HuH-7.5 (cell line): Measurements from ENCODE around the gene RAP1GAP2.
"Not testable (repeated sequence)": the region's sequence is repeated elsewhere in the genome, so short reads cannot be mapped to it uniquely, and the experiment has no call there.

Experiments
- DNase-seq: peaks from one replicate; pipeline ENCODE4 v3.0.0; 2011; ENCODE audit warnings: low spot score

The RAP1GAP2 gene

DNA sequence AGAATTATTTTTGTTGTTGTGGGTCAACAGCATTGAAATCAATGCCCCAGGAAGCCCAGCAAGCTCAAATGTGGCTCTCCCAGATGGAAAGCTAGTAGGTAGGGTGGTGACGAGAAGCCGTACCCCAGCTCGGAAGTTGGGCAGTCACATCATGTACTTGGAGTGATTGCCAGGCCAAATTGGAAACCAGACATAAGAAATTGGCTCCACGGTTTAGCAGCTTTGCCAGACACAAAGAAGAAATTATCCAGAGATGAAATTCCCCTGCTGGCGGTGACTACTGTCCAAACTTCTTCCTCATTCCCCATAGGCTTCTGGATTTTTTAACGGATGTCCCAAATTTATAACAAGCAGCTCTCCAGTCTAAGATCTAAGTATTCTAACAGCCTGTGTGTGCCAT, 171.3 kb downstream of the RAP1GAP2 start:
- DNase-seq, result no peak

- DNase-seq, result no peak
Observed at GRCh38 chr17:2971851-2972250, 175.6 kb downstream of the RAP1GAP2 start.

GRCh38 chr17:2972749-2973148, 176.5 kb downstream of the RAP1GAP2 start:
- DNase-seq, result no peak

- DNase-seq, result no peak
Observed at GRCh38 chr17:2974347-2974746, 178.1 kb downstream of the RAP1GAP2 start.

GRCh38 chr17:2975469-2975958, 179.3 kb downstream of the RAP1GAP2 start:
- DNase-seq, result peak; percentile 44

DNA sequence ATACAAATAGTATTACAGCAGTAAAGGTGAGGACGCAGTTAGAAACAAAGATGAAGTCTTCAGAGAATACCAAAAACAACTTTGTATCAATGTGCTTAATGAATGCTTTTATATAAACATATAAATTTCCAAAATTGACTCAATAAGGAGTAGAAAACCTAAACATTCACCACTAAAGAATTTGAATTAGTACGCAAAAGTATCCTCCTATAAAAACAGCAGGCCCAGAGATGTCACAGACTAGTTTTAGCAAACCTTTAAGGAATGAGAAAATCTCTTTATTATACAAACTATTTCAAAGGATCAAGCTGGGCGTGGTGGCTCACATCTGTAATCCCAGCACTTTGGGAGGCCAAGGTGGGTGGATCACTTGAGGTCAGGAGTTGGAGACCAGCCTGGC, 180.9 kb downstream of the RAP1GAP2 start:
- DNase-seq, result no peak

GRCh38 chr17:2978116-2978515, 181.9 kb downstream of the RAP1GAP2 start:
- DNase-seq, result no peak

GRCh38 chr17:2978991-2979390, 182.8 kb downstream of the RAP1GAP2 start:
- DNase-seq, result no peak

DNA sequence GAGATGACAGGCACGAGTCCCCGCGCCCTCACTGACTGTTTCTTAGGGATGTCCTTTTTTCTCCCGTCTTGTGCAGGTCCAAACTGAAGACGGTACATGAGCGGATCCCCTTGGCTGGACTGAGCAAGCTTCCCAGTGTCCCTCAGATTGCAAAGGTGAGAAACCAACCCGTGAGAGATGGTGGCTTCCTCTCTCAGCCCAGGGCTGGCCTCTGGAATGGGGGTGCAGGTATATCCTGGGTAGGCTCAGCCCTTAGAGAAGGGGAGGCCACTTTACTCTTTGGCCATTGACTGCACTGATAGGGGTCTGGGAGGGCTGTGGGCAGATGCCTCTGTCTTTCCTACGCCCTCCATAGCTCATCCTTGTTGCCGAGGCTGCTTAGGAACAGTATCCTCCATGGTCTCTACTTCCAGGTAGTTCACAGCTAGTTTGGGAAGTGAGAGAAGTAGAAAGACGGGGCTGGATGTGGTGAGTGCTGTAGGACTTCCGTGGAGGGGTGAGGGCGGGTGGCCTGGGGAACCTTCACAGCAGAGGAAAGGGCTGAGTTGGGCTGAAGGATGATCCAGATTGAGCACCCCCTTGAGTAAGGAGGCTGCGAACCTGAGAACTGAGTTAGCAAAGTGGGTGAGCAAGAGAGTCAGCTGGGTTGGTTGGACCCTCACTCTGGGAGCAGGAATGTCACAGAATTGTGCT, 184.1 kb downstream of the RAP1GAP2 start:
- no peak for DNase-seq

DNA sequence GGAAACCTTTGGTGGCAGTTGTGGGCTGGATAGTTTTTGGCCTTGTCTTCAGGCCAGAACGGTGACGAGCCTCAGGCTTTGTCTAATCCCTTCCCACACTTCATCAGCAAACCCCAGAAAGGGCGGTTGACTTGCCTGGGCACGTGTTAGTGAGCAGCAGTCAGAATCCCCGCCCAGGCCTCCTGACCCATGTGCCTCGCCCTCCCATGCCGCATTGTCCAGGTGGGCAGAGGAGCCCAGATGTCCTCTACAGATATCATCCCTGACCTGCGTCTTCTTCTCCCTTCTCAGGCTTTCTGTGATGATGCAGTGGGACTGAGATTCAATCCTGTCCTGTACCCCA, 184.6 kb downstream of the RAP1GAP2 start:
- DNase-seq, result no peak

DNA sequence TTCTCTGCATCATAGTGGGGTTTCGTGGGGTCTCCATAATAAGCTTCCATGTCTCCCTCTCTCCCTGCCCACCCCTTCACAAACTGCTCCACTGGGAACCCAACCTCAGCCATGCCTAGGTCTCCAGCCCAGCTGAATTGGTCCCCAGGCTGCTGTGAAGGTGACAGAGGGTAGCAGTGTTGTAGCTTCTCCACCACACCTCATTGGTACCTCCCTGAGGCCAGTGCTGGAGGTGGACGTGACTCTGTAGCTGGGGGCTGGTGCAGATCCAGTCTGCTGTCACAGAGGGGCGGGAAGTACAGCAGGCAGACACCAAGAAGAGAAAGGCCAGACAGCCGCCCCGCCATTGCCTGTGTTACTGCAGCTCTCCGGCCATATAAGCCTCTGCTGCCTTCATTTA, 185.1 kb downstream of the RAP1GAP2 start:
- DNase-seq, result no peak

GRCh38 chr17:2982854-2983253, 186.6 kb downstream of the RAP1GAP2 start:
- DNase-seq, result no peak

GRCh38 chr17:2983255-2983654, 187.0 kb downstream of the RAP1GAP2 start:
- DNase-seq, result no peak

DNA sequence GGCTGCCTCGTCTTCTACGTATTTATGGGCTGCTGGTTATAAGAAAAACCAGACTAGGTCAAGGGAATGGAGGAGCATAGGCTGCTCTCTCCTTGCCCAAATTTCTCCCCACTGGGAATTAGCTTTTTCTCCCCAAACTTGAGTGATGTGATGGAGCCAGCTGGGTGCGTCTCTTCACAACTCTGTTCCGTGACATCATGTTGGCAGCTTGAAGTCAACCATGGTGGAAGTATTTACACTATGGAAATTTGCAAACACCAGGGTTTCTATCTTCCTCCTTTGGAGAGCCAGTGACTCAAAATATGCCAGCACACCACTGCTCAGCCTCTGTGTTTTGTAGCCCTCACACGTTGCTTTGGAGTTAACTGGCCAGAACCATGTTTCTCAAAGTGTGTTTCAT, 189.1 kb downstream of the RAP1GAP2 start:
- DNase-seq, result no peak

- DNase-seq, result no peak
Observed at GRCh38 chr17:2986925-2987324, 190.7 kb downstream of the RAP1GAP2 start.

GRCh38 chr17:2989396-2989795, 193.2 kb downstream of the RAP1GAP2 start:
- not testable (repeated sequence) for DNase-seq

GRCh38 chr17:2989855-2990254, 193.6 kb downstream of the RAP1GAP2 start:
- DNase-seq, result no peak

GRCh38 chr17:2990396-2990795, 194.2 kb downstream of the RAP1GAP2 start:
- DNase-seq, result no peak

- not testable (repeated sequence) for DNase-seq
Observed at GRCh38 chr17:2991396-2992180, 195.3 kb downstream of the RAP1GAP2 start.

DNA sequence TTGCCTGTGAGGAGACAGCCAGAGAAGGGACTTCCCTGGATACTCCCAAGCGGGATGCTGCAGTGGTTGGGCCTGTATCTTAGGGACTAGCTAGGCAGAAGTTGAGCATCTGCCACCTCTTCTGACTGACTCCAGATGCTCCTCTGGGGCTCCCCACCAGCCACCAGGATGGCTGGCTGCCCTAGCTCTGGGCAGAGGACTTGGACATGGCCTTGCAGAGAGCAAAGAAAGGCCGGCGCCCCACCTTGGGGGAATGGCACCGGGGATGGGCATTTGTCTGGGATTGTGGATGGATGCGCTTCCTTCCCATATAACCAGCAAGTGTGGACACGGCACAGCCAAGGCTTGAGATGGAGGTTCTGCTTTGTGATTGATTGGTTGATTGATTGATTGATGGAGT, 198.2 kb downstream of the RAP1GAP2 start:
- no peak for DNase-seq

- no peak for DNase-seq
Observed at GRCh38 chr17:2995377-2995776, 199.1 kb downstream of the RAP1GAP2 start.

- no peak for DNase-seq
Observed at GRCh38 chr17:2995886-2996809, 199.9 kb downstream of the RAP1GAP2 start.
